H9 (cell line): ENCODE data around the gene GPR84. TPM values are rescaled to one million over a fixed set of nuclear protein-coding genes. Genes with fewer than 3 reads are reported as not detected.

Source experiments
- DNase-seq: peaks from one replicate; pipeline ENCODE4 v3.0.0-alpha.2; 2017
- H2AFZ ChIP-seq: one replicate; pipeline ENCODE4 v1.6.1; 2013; ENCODE audit warnings: mild to moderate bottlenecking, low read length, control low read depth, moderate library complexity
- H2AK5ac ChIP-seq: 2 replicates; pipeline ENCODE4 v1.6.1; 2013; ENCODE audit warnings: low read length, control low read depth, mixed read lengths; ENCODE audit not compliant: insufficient read length
- H2BK120ac ChIP-seq: one replicate; pipeline ENCODE4 v1.6.1; 2013; ENCODE audit warnings: low read depth, mild to moderate bottlenecking, low read length, control low read depth, inconsistent platforms; ENCODE audit not compliant: poor library complexity, severe bottlenecking
- H2BK12ac ChIP-seq: 2 replicates; pipeline ENCODE4 v1.6.1; 2013; ENCODE audit warnings: low read length, control low read depth, mixed read lengths, low read depth; ENCODE audit not compliant: insufficient read length
- H2BK15ac ChIP-seq: 2 replicates; pipeline ENCODE4 v1.6.1; 2013; ENCODE audit warnings: low read depth, low read length, control low read depth
- H2BK20ac ChIP-seq: one replicate; pipeline ENCODE4 v1.6.1; 2013; ENCODE audit warnings: low read depth, mild to moderate bottlenecking, low read length, control low read depth, inconsistent platforms; ENCODE audit not compliant: poor library complexity, severe bottlenecking
- H2BK5ac ChIP-seq: 2 replicates; pipeline ENCODE4 v1.6.1; 2013; ENCODE audit warnings: low read length, control low read depth, mixed read lengths; ENCODE audit not compliant: insufficient read length
- H3K14ac ChIP-seq: 2 replicates; pipeline ENCODE4 v1.6.1; 2013; ENCODE audit warnings: low read length, control low read depth; ENCODE audit not compliant: insufficient read depth
- H3K18ac ChIP-seq: 2 replicates; pipeline ENCODE4 v1.6.1; 2013; ENCODE audit warnings: low read depth, mild to moderate bottlenecking, mixed read lengths, low read length, control low read depth; ENCODE audit not compliant: insufficient read length
- H3K23ac ChIP-seq: 2 replicates; pipeline ENCODE4 v1.6.1; 2013; ENCODE audit warnings: low read length, control low read depth, mixed read lengths, low read depth; ENCODE audit not compliant: insufficient read length
- H3K23me2 ChIP-seq: 2 replicates; pipeline ENCODE4 v1.6.1; 2013; ENCODE audit warnings: low read depth, mild to moderate bottlenecking, mixed read lengths, low read length, control low read depth; ENCODE audit not compliant: insufficient read length, poor library complexity, severe bottlenecking
- H3K27ac ChIP-seq: 2 replicates; pipeline ENCODE4 v1.5.1; 2013; ENCODE audit warnings: low read length, control low read depth, mixed read lengths, low read depth; ENCODE audit not compliant: insufficient read length
- H3K27me3 ChIP-seq: 2 replicates; pipeline ENCODE4 v1.6.1; 2013; ENCODE audit warnings: low read length, control low read depth, inconsistent platforms; ENCODE audit not compliant: insufficient read depth
- H3K4ac ChIP-seq: 2 replicates; pipeline ENCODE4 v1.6.1; 2013; ENCODE audit warnings: low read depth, mild to moderate bottlenecking, control low read depth, inconsistent platforms, low read length, moderate library complexity
- H3K4me1 ChIP-seq: 2 replicates; pipeline ENCODE4 v1.6.1; 2013; ENCODE audit warnings: low read length, control low read depth, inconsistent platforms; ENCODE audit not compliant: insufficient read depth
- H3K4me2 ChIP-seq: 2 replicates; pipeline ENCODE4 v1.6.1; 2013; ENCODE audit warnings: low read length, control low read depth, mixed read lengths; ENCODE audit not compliant: insufficient read length, insufficient read depth
- H3K56ac ChIP-seq: 2 replicates; pipeline ENCODE4 v1.6.1; 2013; ENCODE audit warnings: low read depth, mild to moderate bottlenecking, mixed read lengths, low read length, control low read depth; ENCODE audit not compliant: insufficient read length
- H3K79me1 ChIP-seq: 2 replicates; pipeline ENCODE4 v1.6.1; 2013; ENCODE audit warnings: low read depth, mild to moderate bottlenecking, moderate library complexity, low read length, control low read depth, inconsistent platforms; ENCODE audit not compliant: insufficient read depth, poor library complexity, severe bottlenecking
- H3K79me2 ChIP-seq: 2 replicates; pipeline ENCODE4 v1.6.1; 2013; ENCODE audit warnings: low read length, control low read depth, inconsistent platforms; ENCODE audit not compliant: insufficient read depth
- H3K9ac ChIP-seq: 2 replicates; pipeline ENCODE4 v1.6.1; 2013; ENCODE audit warnings: low read length, control low read depth, mixed read lengths; ENCODE audit not compliant: insufficient read length; ENCODE audit errors: extremely low read depth
- H3K9me3 ChIP-seq: one replicate; pipeline ENCODE4 v1.6.1; 2013; ENCODE audit warnings: low read depth, low read length, inconsistent platforms; ENCODE audit not compliant: control insufficient read depth
- H3T11ph ChIP-seq: one replicate; pipeline ENCODE4 v1.6.1; 2013; ENCODE audit warnings: mild to moderate bottlenecking, low read length, control low read depth, inconsistent platforms
- H4K20me1 ChIP-seq: one replicate; pipeline ENCODE4 v1.6.1; 2013; ENCODE audit not compliant: control insufficient read depth, insufficient read length, insufficient read depth
- H4K5ac ChIP-seq: 2 replicates; pipeline ENCODE4 v1.6.1; 2013; ENCODE audit warnings: low read depth, mild to moderate bottlenecking, mixed read lengths, low read length, control low read depth; ENCODE audit not compliant: insufficient read length
- H4K8ac ChIP-seq: replicated peaks from 2 replicates; pipeline ENCODE4 v1.6.1; 2013; ENCODE audit warnings: low read length, control low read depth, mixed read lengths, low read depth; ENCODE audit not compliant: insufficient read length
- H4K91ac ChIP-seq: 2 replicates; pipeline ENCODE4 v1.6.1; 2013; ENCODE audit warnings: low read depth, mild to moderate bottlenecking, moderate library complexity, mixed read lengths, low read length, control low read depth; ENCODE audit not compliant: insufficient read length
- H3K27ac Mint-ChIP-seq, 3 experiments: 2 replicates in 2 of 3; 3 replicates in 1 of 3; pipeline ENCODE4 v1.8.0; 2020 to 2021; ENCODE audit warnings: mixed read lengths in 3 of 3, mild to moderate bottlenecking in 1 of 3, moderate library complexity in 1 of 3
- H3K27me3 Mint-ChIP-seq: 2 replicates; pipeline ENCODE4 v1.8.0; 2021; ENCODE audit warnings: low read depth, mild to moderate bottlenecking, moderate library complexity, mixed read lengths
- H3K36me3 Mint-ChIP-seq, 3 experiments: 2 replicates in 2 of 3; 3 replicates in 1 of 3; pipeline ENCODE4 v1.8.0; 2020 to 2021; ENCODE audit warnings: low read depth in 3 of 3, mixed read lengths in 3 of 3; ENCODE audit not compliant: insufficient read depth in 1 of 3
- H3K4me1 Mint-ChIP-seq, 2 experiments: 2 replicates each; pipeline ENCODE4 v1.8.0; 2020; ENCODE audit warnings: mixed read lengths in 2 of 2
- H3K4me3 Mint-ChIP-seq, 2 experiments: 2 replicates in 1 of 2; 3 replicates in 1 of 2; pipeline ENCODE4 v1.8.0; 2020 to 2021; ENCODE audit warnings: mild to moderate bottlenecking in 2 of 2, mixed read lengths in 2 of 2, moderate library complexity in 1 of 2
- H3K9me3 Mint-ChIP-seq, 2 experiments: 2 replicates in 1 of 2; 3 replicates in 1 of 2; pipeline ENCODE4 v1.8.0; 2020; ENCODE audit warnings: mild to moderate bottlenecking in 2 of 2, mixed read lengths in 2 of 2, moderate library complexity in 1 of 2
- WGBS: extraction: QIAGEN DNeasy Blood & Tissue Kit; methylation state at CpG from one replicate; pipeline ENCODE4 v1.1.7; 2013; ENCODE audit warnings: missing lambda C conversion rate, low lambda C conversion rate, mixed read lengths; ENCODE audit not compliant: insufficient read length; ENCODE audit errors: extremely low coverage; 5-methylcytosine and 5-hydroxymethylcytosine counted together
- total RNA-seq: library from RNA; stranded (reverse); gene quantifications from 2 replicates; pipeline ENCODE4 v1.2.1, GENCODE V29; 2021
- TF ChIP-seq, protein P1 (sequence below): fragments of 200-600 bp; sonication (generic); conservative IDR thresholded peaks from 3 replicates; pipeline ENCODE4 v1.8.0; 2021; ENCODE audit warnings: antibody characterized with exemption, mild to moderate bottlenecking

The GPR84 gene
- total RNA-seq, 1 experiment from 2014 or later: not detected

DNA sequence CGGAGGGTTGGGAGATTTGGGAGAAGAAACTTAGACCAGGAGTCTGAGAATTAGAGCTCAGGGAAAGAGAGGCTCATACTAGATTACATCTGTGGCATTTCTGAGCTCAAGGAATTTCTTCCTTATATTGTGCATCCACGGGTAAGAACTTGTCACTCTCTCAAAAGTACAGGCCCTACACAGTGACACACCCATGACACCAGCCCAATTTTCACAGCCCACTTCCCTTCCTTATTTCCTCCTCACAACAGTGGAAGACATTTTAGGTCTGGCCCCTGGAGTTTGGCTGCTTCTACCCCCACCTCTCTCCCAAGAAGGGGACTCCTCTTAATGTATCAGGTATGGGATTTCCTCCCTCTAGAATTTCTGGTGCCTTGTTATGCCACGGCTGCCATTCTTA lies 29.5 kb upstream of the GPR84 start:
- Histone ChIP-seq H2BK20ac (no peak overlapping the region), H3K4ac (no peak overlapping the region), H2AK5ac (no peak overlapping the region), H3K18ac (no peak overlapping the region), H3K56ac (no peak overlapping the region), H3K23me2 (peaks cover 18% of the 10 kb centered on the region), H3K23ac (no peak overlapping the region), H3K4me2 (no peak overlapping the region), H3K9ac (no peak overlapping the region), H3K79me2 (no peaks in the 10 kb centered on the region; the same call in 1 of the 2 replicates), H4K20me1 (no peaks in the 10 kb centered on the region), H3K9me3 (no peaks in the 10 kb centered on the region), H4K91ac (no peak overlapping the region), H2AFZ (no peak overlapping the region), H3K27me3 (no peaks in the 10 kb centered on the region), H2BK5ac (no peak overlapping the region), H3K27ac (no peak overlapping the region), H3K4me1 (peaks cover 8% of the 10 kb centered on the region), H4K8ac (no peak overlapping the region), H4K5ac (no peak overlapping the region), H2BK120ac (no peak overlapping the region), H2BK12ac (no peak overlapping the region), H3K79me1 (no peaks in the 10 kb centered on the region), H2BK15ac (no peak overlapping the region), H3T11ph (no peak overlapping the region), H3K14ac (no peak overlapping the region)
- TF ChIP-seq, protein P1, sequence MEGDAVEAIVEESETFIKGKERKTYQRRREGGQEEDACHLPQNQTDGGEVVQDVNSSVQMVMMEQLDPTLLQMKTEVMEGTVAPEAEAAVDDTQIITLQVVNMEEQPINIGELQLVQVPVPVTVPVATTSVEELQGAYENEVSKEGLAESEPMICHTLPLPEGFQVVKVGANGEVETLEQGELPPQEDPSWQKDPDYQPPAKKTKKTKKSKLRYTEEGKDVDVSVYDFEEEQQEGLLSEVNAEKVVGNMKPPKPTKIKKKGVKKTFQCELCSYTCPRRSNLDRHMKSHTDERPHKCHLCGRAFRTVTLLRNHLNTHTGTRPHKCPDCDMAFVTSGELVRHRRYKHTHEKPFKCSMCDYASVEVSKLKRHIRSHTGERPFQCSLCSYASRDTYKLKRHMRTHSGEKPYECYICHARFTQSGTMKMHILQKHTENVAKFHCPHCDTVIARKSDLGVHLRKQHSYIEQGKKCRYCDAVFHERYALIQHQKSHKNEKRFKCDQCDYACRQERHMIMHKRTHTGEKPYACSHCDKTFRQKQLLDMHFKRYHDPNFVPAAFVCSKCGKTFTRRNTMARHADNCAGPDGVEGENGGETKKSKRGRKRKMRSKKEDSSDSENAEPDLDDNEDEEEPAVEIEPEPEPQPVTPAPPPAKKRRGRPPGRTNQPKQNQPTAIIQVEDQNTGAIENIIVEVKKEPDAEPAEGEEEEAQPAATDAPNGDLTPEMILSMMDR: no peak
- H3K36me3 Mint-ChIP-seq: peaks cover 5 to 20% (median 12%) of the 10 kb centered on the region in 3 experiments; a peak in 5 of 7 replicates
- H3K4me3 Mint-ChIP-seq: peak overlapping the region in 1 of 2 experiments; percentile 39; a peak in 1 of 5 replicates
- H3K27me3 Mint-ChIP-seq: peaks cover 19% of the 10 kb centered on the region
- no peaks in the 10 kb centered on the region for H3K9me3 Mint-ChIP-seq
- H3K27ac Mint-ChIP-seq: no peak overlapping the region; a peak in 1 of 7 replicates
- no CpG with 5 or more reads among the region's 3 CpGs for WGBS
- DNase-seq: no peak
- H3K4me1 Mint-ChIP-seq: peaks cover 37 to 45% of the 10 kb centered on the region in 2 experiments
